Measurements from ENCODE around the gene TEAD2.
A peak's percentile ranks its signal among the peaks of the same experiment; 100 is the strongest.

TEAD2 gene

GRCh38 chr19:49362048-49362928 lies at the start of gene TEAD2:
TEAD2 (minus strand) TSS chr19:49362416; CDS start chr19:49360075, 2,341 bp downstream.
- peak; percentile 16 for DNase-seq (ENCODE audit: low read depth)

GRCh38 chr19:49411681-49412326 lies 49.6 kb upstream of the TEAD2 start:
- no peak for DNase-seq (ENCODE audit: low read depth)

- DNase-seq (ENCODE audit: low read depth): no peak
These were observed 47.3 kb upstream of the TEAD2 start for GRCh38 chr19:49409441-49410029.

DNA sequence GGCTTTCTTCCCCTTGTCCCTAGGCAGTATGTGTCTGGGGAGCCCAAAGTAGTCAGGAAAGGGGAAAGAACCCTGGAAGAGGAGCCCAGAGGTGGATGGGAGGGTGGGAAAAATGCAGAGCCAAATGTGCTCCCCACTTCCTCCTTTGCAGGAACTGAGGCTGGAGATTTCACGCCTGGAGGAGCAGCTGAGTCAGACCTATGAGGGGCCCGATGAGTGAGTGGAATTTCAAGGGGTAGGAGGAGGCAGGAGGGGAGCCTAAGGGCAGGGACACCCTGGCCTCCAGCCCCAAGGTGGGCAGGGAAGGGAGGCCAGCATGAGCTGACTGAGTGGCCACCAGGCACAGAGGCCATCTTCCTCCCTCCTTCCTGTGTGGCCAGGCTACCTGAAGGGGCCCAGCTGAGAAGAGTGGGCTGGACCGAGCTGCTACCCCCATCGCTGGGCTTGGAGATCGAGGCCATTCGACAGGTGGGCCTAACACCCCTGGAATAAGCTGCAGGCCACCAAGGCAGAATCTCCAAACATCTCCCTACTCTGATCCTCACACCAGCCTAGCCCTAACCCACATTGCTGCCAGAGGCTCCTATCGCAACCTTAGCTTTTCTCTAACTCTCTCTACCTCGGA lies 46.7 kb upstream of the TEAD2 start:
- no peak for DNase-seq (ENCODE audit: low read depth)

- DNase-seq (ENCODE audit: low read depth): no peak
These were observed 45.3 kb upstream of the TEAD2 start for GRCh38 chr19:49407482-49408015.

GRCh38 chr19:49407079-49407478 lies 44.9 kb upstream of the TEAD2 start:
- DNase-seq (ENCODE audit: low read depth): no peak

- no peak for DNase-seq (ENCODE audit: low read depth)
These were observed 41.4 kb upstream of the TEAD2 start for GRCh38 chr19:49403404-49404187.

DNA sequence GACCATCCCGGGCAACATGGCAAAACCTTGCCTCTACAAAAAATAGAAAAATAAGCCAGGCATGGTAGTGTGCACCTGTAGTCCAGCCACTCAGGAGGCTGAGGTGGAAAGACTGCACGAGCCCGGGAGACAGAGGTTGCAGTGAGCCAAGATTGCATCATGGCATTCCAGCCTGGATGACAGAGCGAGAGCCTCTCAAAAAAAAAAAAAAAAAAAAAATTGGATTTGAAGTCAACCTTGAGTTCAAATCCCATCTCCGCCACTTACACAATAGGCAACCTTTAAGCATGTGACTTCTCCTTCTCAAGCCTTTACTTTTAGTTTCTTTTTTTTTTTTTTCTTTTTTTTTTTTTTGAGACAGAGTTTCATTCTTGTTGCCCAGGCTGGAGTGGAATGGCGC lies 37.8 kb upstream of the TEAD2 start:
- DNase-seq (ENCODE audit: low read depth): no peak

- DNase-seq (ENCODE audit: low read depth): no peak
These were observed 36.7 kb upstream of the TEAD2 start for GRCh38 chr19:49398931-49399330.

DNA sequence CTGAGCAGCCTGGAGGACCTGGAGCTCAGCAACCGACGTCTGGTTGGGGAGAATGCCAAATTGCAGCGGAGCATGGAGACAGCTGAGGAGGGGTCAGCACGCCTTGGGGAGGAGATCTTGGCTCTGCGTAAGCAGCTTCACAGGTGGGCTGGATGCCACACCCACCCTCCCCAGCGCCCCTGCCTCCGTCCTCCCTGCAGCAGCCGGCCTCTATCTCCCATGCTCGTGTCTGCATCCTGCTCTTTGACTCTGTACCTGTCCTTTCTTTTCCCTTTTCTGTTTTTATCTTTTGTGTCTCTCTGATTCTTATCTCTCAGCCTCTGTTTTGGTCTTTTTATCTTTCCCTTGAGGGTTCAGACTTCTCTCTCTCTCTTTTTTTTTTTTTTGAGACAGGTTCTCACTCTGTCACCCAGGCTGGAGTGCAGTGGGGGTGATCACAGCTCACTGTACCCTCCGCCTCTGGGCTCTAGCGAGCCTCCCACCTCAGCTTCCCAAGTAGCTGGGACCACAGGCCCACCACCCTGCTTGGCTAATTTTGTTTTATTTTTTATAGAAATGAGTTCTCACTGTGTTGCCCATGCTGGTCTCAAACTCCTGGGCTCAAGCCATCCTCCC lies 35.9 kb upstream of the TEAD2 start:
- DNase-seq (ENCODE audit: low read depth): no peak

DNA sequence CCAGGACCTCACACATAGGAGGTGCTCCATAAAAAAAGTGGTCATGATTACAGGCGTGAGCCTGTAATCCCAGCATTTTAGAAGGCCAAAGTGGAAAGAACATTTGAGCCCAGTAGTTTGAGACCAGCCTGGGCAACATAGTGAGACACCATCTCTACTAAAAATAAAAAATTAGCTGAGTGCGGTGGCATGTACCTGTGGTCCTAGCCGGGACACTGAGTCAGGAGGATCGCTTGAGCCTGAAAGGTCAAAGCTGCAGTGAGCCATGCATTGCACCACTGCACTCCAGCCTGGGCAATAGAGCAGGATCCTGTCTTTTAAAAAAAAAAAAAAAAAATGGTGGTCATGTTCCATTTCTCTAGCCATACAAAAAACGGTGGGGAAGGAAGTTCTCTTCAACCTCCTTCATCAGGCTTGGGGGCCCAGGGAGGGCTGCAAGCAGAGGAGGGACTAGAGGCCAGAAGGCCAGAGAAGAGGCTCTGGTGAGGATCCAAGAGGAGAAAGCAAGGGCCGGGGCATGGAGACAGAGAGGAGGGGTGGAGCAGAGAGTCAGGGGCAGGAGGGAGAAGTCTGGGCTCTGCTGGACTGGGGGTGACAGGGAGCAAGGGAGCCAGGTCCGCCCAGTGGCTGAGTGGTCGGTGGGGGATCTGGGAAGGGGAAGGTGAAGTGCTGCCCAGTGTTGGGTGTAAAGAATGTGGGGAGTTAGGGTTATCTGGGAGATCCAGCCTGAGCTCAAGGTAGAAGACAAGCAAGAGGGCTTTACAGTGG lies 34.7 kb upstream of the TEAD2 start:
- DNase-seq (ENCODE audit: low read depth): no peak

- DNase-seq (ENCODE audit: low read depth): no peak
These were observed 33.6 kb upstream of the TEAD2 start for GRCh38 chr19:49395581-49396407.

DNA sequence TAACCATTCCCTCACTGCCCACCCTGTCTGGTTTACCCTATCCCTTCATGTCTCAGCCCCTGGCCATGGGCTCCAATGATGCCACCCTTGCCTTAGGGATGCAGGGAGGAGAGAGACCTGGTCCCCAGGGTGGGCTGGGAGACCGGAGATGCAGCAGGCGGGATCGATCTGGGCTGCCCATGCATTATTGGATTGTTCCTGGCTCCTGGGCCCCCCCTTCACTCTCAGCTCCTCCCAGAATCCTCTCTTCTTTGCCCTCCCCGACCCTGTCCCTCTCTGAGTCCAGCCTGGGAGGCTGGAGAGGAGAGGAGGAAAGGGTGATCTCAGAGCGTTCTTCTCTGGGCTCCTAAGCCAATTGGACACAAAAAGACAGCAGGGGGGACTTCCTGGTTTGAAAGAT lies 31.7 kb upstream of the TEAD2 start:
- no peak for DNase-seq (ENCODE audit: low read depth)

- peak; percentile 43 for DNase-seq (ENCODE audit: low read depth)
These were observed 29.6 kb upstream of the TEAD2 start for GRCh38 chr19:49391581-49392399.

- DNase-seq (ENCODE audit: low read depth): no peak
These were observed 28.7 kb upstream of the TEAD2 start for GRCh38 chr19:49390929-49391359.

- DNase-seq (ENCODE audit: low read depth): no peak
These were observed 28.1 kb upstream of the TEAD2 start for GRCh38 chr19:49390131-49390928.

GRCh38 chr19:49389406-49389805 lies 27.2 kb upstream of the TEAD2 start:
- no peak for DNase-seq (ENCODE audit: low read depth)
